AG10803 (cell line): ENCODE results near the gene CDK8.
"Not testable (repeated sequence)": the region's sequence is repeated elsewhere in the genome, so short reads cannot be mapped to it uniquely, and the experiment has no call there.

Source experiments
- DNase-seq: peaks from one replicate; pipeline ENCODE4 v3.0.0; 2010; ENCODE audit warnings: low read depth
- H3K4me3 ChIP-seq: 2 replicates; pipeline ENCODE4 v1.5.1; 2011; ENCODE audit warnings: mild to moderate bottlenecking, low read length, control low read depth
- CTCF ChIP-seq: conservative IDR thresholded peaks from 2 replicates; pipeline ENCODE4 v1.5.1; 2011; ENCODE audit warnings: mild to moderate bottlenecking, low read length, control low read depth, inconsistent platforms

The CDK8 gene

GRCh38 chr13:26310470-26310869 is 56.5 kb downstream of the CDK8 start:
- H3K4me3 ChIP-seq, result no peak overlapping the region
- no peak for DNase-seq
- TF ChIP-seq CTCF, result no peak

- DNase-seq, H3K4me3 ChIP-seq: not testable (repeated sequence)
These were observed 58.1 kb downstream of the CDK8 start for GRCh38 chr13:26312019-26312418.

GRCh38 chr13:26316095-26316494 is 62.2 kb downstream of the CDK8 start:
- not testable (repeated sequence) for DNase-seq

GRCh38 chr13:26320766-26321165 is 66.8 kb downstream of the CDK8 start:
- no peak for TF ChIP-seq CTCF
- no peak overlapping the region for H3K4me3 ChIP-seq
- DNase-seq, result no peak

More at GRCh38 chr13:26316095-26316494, 62.2 kb downstream of the CDK8 start:
- not testable (repeated sequence) for H3K4me3 ChIP-seq

- DNase-seq, result no peak
- TF ChIP-seq CTCF, result no peak
- no peak overlapping the region for H3K4me3 ChIP-seq
These were observed 69.2 kb downstream of the CDK8 start for GRCh38 chr13:26323127-26323526.

- H3K4me3 ChIP-seq, result no peak overlapping the region
- TF ChIP-seq CTCF, result no peak
These were observed 69.8 kb downstream of the CDK8 start for GRCh38 chr13:26323764-26324163.

GRCh38 chr13:26324294-26324693 is 70.4 kb downstream of the CDK8 start:
- no peak overlapping the region for H3K4me3 ChIP-seq
- no peak for DNase-seq
- TF ChIP-seq CTCF, result no peak

More at GRCh38 chr13:26323764-26324163, 69.8 kb downstream of the CDK8 start:
- no peak for DNase-seq

GRCh38 chr13:26324867-26325266 is 70.9 kb downstream of the CDK8 start:
- no peak for TF ChIP-seq CTCF
- DNase-seq, result no peak
- H3K4me3 ChIP-seq, result no peak overlapping the region
